ENCODE results near the gene DGKH. TPM values are rescaled to one million over a fixed set of nuclear protein-coding genes. Genes with fewer than 3 reads are reported as not detected.

DGKH gene
- total RNA-seq, 3 donors from 2014 or later: 18.8 to 27.0 (median 26.3) TPM

- intact Hi-C loops (cut with DNase I, micrococcal nuclease): no loop called here
- H3K9me3 ChIP-seq: no peaks in the 10 kb centered on the region
- H3K36me3 ChIP-seq (ENCODE audit: low read depth): no peaks in the 10 kb centered on the region
- H3K4me3 ChIP-seq: no peak overlapping the region
- TF ChIP-seq, protein P1, sequence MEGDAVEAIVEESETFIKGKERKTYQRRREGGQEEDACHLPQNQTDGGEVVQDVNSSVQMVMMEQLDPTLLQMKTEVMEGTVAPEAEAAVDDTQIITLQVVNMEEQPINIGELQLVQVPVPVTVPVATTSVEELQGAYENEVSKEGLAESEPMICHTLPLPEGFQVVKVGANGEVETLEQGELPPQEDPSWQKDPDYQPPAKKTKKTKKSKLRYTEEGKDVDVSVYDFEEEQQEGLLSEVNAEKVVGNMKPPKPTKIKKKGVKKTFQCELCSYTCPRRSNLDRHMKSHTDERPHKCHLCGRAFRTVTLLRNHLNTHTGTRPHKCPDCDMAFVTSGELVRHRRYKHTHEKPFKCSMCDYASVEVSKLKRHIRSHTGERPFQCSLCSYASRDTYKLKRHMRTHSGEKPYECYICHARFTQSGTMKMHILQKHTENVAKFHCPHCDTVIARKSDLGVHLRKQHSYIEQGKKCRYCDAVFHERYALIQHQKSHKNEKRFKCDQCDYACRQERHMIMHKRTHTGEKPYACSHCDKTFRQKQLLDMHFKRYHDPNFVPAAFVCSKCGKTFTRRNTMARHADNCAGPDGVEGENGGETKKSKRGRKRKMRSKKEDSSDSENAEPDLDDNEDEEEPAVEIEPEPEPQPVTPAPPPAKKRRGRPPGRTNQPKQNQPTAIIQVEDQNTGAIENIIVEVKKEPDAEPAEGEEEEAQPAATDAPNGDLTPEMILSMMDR (IDR thresholded peaks at IDR 0.05): no peak
- H3K4me1 ChIP-seq (ENCODE audit: low read depth): no peaks in the 10 kb centered on the region
- DNase-seq (no peak), ATAC-seq (no peak)
Observed at GRCh38 chr13:42246541-42246940, 198.1 kb downstream of the DGKH start.

- Histone ChIP-seq H3K4me3 (no peak overlapping the region), H3K9me3 (no peaks in the 10 kb centered on the region), H3K36me3 (ENCODE audit: low read depth) (no peaks in the 10 kb centered on the region), H3K4me1 (ENCODE audit: low read depth) (no peaks in the 10 kb centered on the region)
- intact Hi-C loops (cut with DNase I, micrococcal nuclease): no loop called here
- no peak for DNase-seq
- TF ChIP-seq, protein P1 (IDR thresholded peaks at IDR 0.05): no peak
- no peak for ATAC-seq
Observed at GRCh38 chr13:42247883-42248282, 199.4 kb downstream of the DGKH start.

DNA sequence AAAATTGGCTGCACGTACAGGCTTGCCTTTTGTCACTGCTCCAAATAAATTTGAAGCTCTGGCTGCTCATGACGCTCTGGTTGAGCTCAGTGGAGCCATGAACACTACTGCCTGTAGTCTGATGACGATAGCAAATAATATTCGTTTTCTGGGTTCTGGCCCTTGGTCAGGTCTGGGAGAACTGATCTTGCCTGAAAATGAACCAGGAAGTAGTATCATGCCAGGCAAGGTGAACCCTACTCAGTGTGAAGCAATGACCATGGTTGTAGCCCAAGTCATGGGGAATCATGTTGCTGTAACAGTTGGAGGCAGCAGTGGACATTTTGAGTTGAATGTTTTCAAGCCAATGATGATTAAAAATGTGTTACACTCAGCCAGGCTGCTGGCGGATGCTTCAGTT, 207.4 kb downstream of the DGKH start:
- Histone ChIP-seq H3K36me3 (ENCODE audit: low read depth) (no peaks in the 10 kb centered on the region), H3K9me3 (no peaks in the 10 kb centered on the region), H3K4me3 (no peak overlapping the region), H3K4me1 (ENCODE audit: low read depth) (no peaks in the 10 kb centered on the region)
- intact Hi-C loops (cut with DNase I, micrococcal nuclease): no loop called here
- no peak for ATAC-seq
- TF ChIP-seq, protein P1 (IDR thresholded peaks at IDR 0.05): no peak
- no peak for DNase-seq

GRCh38 chr13:42258747-42259146, 210.3 kb downstream of the DGKH start:
- ATAC-seq (no peak), DNase-seq (no peak)
- Histone ChIP-seq H3K4me3 (no peak overlapping the region), H3K4me1 (ENCODE audit: low read depth) (no peaks in the 10 kb centered on the region), H3K9me3 (no peaks in the 10 kb centered on the region), H3K36me3 (ENCODE audit: low read depth) (no peaks in the 10 kb centered on the region)
- TF ChIP-seq, protein P1 (IDR thresholded peaks at IDR 0.05): no peak
- intact Hi-C loops (cut with DNase I, micrococcal nuclease): no loop called here

- ATAC-seq: no peak
Observed at GRCh38 chr13:42259515-42259914, 211.1 kb downstream of the DGKH start.

More at GRCh38 chr13:42259515-42259914, 211.1 kb downstream of the DGKH start:
- no peaks in the 10 kb centered on the region for H3K9me3 ChIP-seq
- H3K36me3 ChIP-seq (ENCODE audit: low read depth): no peaks in the 10 kb centered on the region
- no peak overlapping the region for H3K4me3 ChIP-seq
- TF ChIP-seq, protein P1 (IDR thresholded peaks at IDR 0.05): no peak
- no peak for DNase-seq
- intact Hi-C loops (cut with DNase I, micrococcal nuclease): no loop called here
- no peaks in the 10 kb centered on the region for H3K4me1 ChIP-seq (ENCODE audit: low read depth)
